HG03159 (cell line): Measurements from ENCODE around the gene CCIN.
A peak's percentile ranks its signal among the peaks of the same experiment; 100 is the strongest.

Experiments used
- ATAC-seq: cut with Tn5 transposase; IDR thresholded peaks from one replicate; pipeline ENCODE4 v1.9.1; 2021; ENCODE audit warnings: mild to moderate bottlenecking, moderate library complexity; ENCODE audit not compliant: unreplicated experiment

The CCIN gene

GRCh38 chr9:36188212-36188611, 19.0 kb downstream of the CCIN start:
- ATAC-seq: no peak

GRCh38 chr9:36189976-36190375, 20.8 kb downstream of the CCIN start:
- ATAC-seq: no peak

GRCh38 chr9:36190388-36191289, 21.5 kb downstream of the CCIN start, which contains the start of gene CLTA:
Gene CLTA (plus strand): TSS chr9:36190921. CDS start chr9:36191057, 136 bp downstream.
- peak; percentile 98 for ATAC-seq

GRCh38 chr9:36191290-36191645, 22.1 kb downstream of the CCIN start:
- peak; percentile 6 for ATAC-seq

GRCh38 chr9:36191686-36192085, 22.5 kb downstream of the CCIN start:
- no peak for ATAC-seq

- ATAC-seq: no peak
These were observed 23.0 kb downstream of the CCIN start for GRCh38 chr9:36192196-36192595.

- ATAC-seq: no peak
These were observed 23.8 kb downstream of the CCIN start for GRCh38 chr9:36193023-36193422.

GRCh38 chr9:36194326-36195000, 25.3 kb downstream of the CCIN start:
- no peak for ATAC-seq

- no peak for ATAC-seq
These were observed 35.8 kb downstream of the CCIN start for GRCh38 chr9:36204906-36205547.

- no peak for ATAC-seq
These were observed 37.8 kb downstream of the CCIN start for GRCh38 chr9:36207016-36207415.

DNA sequence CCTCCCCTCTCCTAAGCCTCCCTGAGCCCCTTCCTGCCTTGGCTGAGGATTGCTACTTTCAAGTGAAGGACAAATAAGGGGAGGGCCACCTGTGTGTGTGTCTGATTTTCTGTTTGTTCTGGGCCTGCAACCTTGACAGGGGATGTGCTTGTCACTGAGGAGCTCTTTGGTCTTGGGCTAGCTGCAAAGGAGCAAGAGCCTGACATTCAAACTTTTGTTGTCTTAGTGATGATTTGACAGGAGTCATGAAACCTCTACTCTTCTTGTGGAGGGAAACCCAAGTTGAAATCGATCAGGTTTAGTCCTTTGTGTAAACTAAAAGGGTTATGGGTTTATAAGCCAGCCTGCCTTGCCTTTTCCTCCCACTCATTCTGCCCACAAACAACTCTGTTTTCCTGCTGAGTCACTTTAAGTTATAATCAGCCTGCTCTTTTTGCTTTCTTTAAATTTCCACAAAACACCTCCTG, 38.4 kb downstream of the CCIN start:
- no peak for ATAC-seq

- no peak for ATAC-seq
These were observed 39.5 kb downstream of the CCIN start for GRCh38 chr9:36208521-36209253.

GRCh38 chr9:36210722-36211121, 41.5 kb downstream of the CCIN start:
- no peak for ATAC-seq

- no peak for ATAC-seq
These were observed 42.3 kb downstream of the CCIN start for GRCh38 chr9:36211510-36211909.

DNA sequence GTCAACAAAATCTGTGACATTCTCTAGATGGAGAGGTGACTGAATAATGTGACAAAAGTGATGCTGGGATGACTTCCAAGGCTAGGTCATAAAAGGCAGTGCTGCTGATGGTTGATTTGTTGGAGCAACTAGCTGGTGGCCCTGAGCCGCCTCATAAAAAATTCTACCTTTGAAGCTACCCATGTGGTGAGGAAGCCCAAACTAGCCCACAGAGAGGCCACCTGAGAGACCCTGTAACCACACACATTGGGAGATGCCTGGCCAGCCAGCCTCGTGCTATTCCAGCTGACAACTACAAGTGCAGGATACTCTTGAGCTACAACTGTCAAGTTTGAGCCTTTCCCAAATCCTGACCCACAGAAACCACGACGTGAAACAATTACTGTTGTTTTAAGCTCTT, 44.2 kb downstream of the CCIN start:
- ATAC-seq: no peak

- ATAC-seq: no peak
These were observed 44.8 kb downstream of the CCIN start for GRCh38 chr9:36213989-36214388.

GRCh38 chr9:36214571-36214970, 45.4 kb downstream of the CCIN start:
- ATAC-seq: no peak

GRCh38 chr9:36217256-36217968, 48.2 kb downstream of the CCIN start:
- ATAC-seq: no peak

DNA sequence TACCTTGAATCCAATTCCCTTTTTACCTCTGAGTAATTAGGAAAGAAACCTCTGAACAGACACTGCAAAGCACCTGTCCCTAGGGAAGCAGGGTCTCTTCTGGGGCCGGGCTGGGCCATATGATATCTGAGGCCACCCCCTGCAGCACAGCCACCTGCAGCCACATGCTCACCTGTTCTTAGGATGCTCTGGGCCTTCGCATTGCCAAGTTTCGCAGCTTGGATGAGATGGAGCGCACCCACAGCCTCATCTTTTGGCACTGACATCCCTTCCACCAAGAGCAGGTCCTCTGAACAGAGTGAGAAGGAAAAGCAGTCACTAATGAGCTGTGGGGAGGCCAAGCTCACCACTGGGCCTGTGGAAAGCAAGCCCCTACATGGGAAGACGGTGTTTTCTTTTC, 48.8 kb downstream of the CCIN start:
- ATAC-seq: no peak

- no peak for ATAC-seq
These were observed 49.3 kb downstream of the CCIN start for GRCh38 chr9:36218411-36218901.
